Stimulated activated naive B cell treated with anti-CD40 and anti-IgM and Interleukin-4, amounts not matched to agents 10 μg/mL and 1 μg/mL and 100 μg/mL, for 72 hours (primary cell): Measurements from ENCODE around the gene SAMD8.
"Not testable (repeated sequence)": the region's sequence is repeated elsewhere in the genome, so short reads cannot be mapped to it uniquely, and the experiment has no call there.

Source experiments
- ATAC-seq, 2 donors: fragments of 150-1000 bp; cut with Tn5 transposase; replicated peaks; 2 replicates each; pipeline ENCODE4 v1.10.0; 2021; ENCODE audit warnings: moderate library complexity in 1 of 2
- DNase-seq: peaks from one replicate; pipeline ENCODE4 v3.0.0; 2021
- H3K27ac Mint-ChIP-seq: one replicate; pipeline ENCODE4 v1.8.0; 2022; ENCODE audit warnings: mild to moderate bottlenecking, mixed read lengths
- H3K27me3 Mint-ChIP-seq, 2 donors: one replicate each; pipeline ENCODE4 v1.8.0; 2022; ENCODE audit warnings: mixed read lengths in 2 of 2
- H3K36me3 Mint-ChIP-seq, 2 donors: one replicate each; pipeline ENCODE4 v1.8.0; 2022; ENCODE audit warnings: mixed read lengths in 2 of 2, mild to moderate bottlenecking in 1 of 2
- H3K4me1 Mint-ChIP-seq, 2 donors: one replicate each; pipeline ENCODE4 v1.8.0; 2022; ENCODE audit warnings: mixed read lengths in 2 of 2, mild to moderate bottlenecking in 1 of 2
- H3K4me3 Mint-ChIP-seq, 2 donors: one replicate each; pipeline ENCODE4 v1.8.0; 2022; ENCODE audit warnings: mild to moderate bottlenecking in 2 of 2, mixed read lengths in 2 of 2, moderate library complexity in 1 of 2
- H3K9me3 Mint-ChIP-seq, 2 donors: one replicate each; pipeline ENCODE4 v1.8.0; 2022; ENCODE audit warnings: mixed read lengths in 2 of 2, mild to moderate bottlenecking in 1 of 2

SAMD8 gene

GRCh38 chr10:75166623-75166972 is 55.1 kb downstream of the SAMD8 start:
- Mint-ChIP-seq H3K4me1 (peaks cover 11 to 58% of the 10 kb centered on the region in 2 donors), H3K36me3 (peaks cover 18 to 27% of the 10 kb centered on the region in 2 donors), H3K27me3 (no peaks in the 10 kb centered on the region), H3K27ac (peak overlapping the region; percentile 92), H3K4me3 (peak overlapping the region; percentile 45 to 65), H3K9me3 (no peaks in the 10 kb centered on the region)
- no peak for DNase-seq
- ATAC-seq = peak; percentile 20 to 35

GRCh38 chr10:75168275-75168674 is 56.8 kb downstream of the SAMD8 start:
- Mint-ChIP-seq H3K27me3 (no peaks in the 10 kb centered on the region), H3K9me3 (no peaks in the 10 kb centered on the region), H3K4me1 (peaks cover 11 to 50% of the 10 kb centered on the region in 2 donors), H3K4me3 (no peak overlapping the region), H3K27ac (peak overlapping the region; percentile 82), H3K36me3 (peaks cover 18 to 26% of the 10 kb centered on the region in 2 donors)
- DNase-seq (no peak), ATAC-seq (no peak)

- no peaks in the 10 kb centered on the region for H3K27me3 Mint-ChIP-seq
- ATAC-seq (no peak), DNase-seq (no peak)
- H3K4me3 Mint-ChIP-seq = no peak overlapping the region
- H3K27ac Mint-ChIP-seq = no peak overlapping the region
- no peaks in the 10 kb centered on the region for H3K9me3 Mint-ChIP-seq
- H3K36me3 Mint-ChIP-seq = peaks cover 19 to 24% of the 10 kb centered on the region in 2 donors
- peaks cover 10 to 31% of the 10 kb centered on the region in 2 donors for H3K4me1 Mint-ChIP-seq
Measured at GRCh38 chr10:75170215-75170614, 58.8 kb downstream of the SAMD8 start.

- no peak for DNase-seq
- Mint-ChIP-seq H3K36me3 (peaks cover 22 to 29% of the 10 kb centered on the region in 2 donors), H3K9me3 (no peaks in the 10 kb centered on the region), H3K27me3 (no peaks in the 10 kb centered on the region), H3K4me3 (no peak overlapping the region), H3K4me1 (peaks cover 0 to 5% of the 10 kb centered on the region in 2 donors), H3K27ac (no peak overlapping the region)
- no peak for ATAC-seq
Measured at GRCh38 chr10:75175046-75175445, 63.6 kb downstream of the SAMD8 start.

- H3K4me3 Mint-ChIP-seq = no peak overlapping the region
- DNase-seq (no peak), ATAC-seq (no peak)
- H3K27ac Mint-ChIP-seq = no peak overlapping the region
- H3K36me3 Mint-ChIP-seq = peaks cover 22 to 27% of the 10 kb centered on the region in 2 donors
- no peaks in the 10 kb centered on the region for H3K9me3 Mint-ChIP-seq
- peaks cover 0 to 10% of the 10 kb centered on the region in 2 donors for H3K4me1 Mint-ChIP-seq
- no peaks in the 10 kb centered on the region for H3K27me3 Mint-ChIP-seq
Measured at GRCh38 chr10:75176046-75176445, 64.6 kb downstream of the SAMD8 start.

GRCh38 chr10:75176736-75177135 is 65.3 kb downstream of the SAMD8 start:
- peaks cover 0 to 10% of the 10 kb centered on the region in 2 donors for H3K4me1 Mint-ChIP-seq
- DNase-seq = no peak
- ATAC-seq = no peak
- H3K27ac Mint-ChIP-seq = no peak overlapping the region
- H3K27me3 Mint-ChIP-seq = no peaks in the 10 kb centered on the region
- peaks cover 22 to 29% of the 10 kb centered on the region in 2 donors for H3K36me3 Mint-ChIP-seq
- H3K9me3 Mint-ChIP-seq = no peaks in the 10 kb centered on the region
- H3K4me3 Mint-ChIP-seq = no peak overlapping the region

GRCh38 chr10:75179657-75180177 is 68.3 kb downstream of the SAMD8 start:
- Mint-ChIP-seq H3K27ac (no peak overlapping the region), H3K4me1 (peaks cover 0 to 15% of the 10 kb centered on the region in 2 donors), H3K27me3 (no peaks in the 10 kb centered on the region), H3K4me3 (no peak overlapping the region), H3K9me3 (no peaks in the 10 kb centered on the region), H3K36me3 (peaks cover 24 to 35% of the 10 kb centered on the region in 2 donors)
- DNase-seq (no peak), ATAC-seq (no peak)

GRCh38 chr10:75180592-75180991 is 69.1 kb downstream of the SAMD8 start:
- Mint-ChIP-seq H3K27ac (no peak overlapping the region), H3K36me3 (peaks cover 21 to 34% of the 10 kb centered on the region in 2 donors), H3K4me1 (peaks cover 0 to 15% of the 10 kb centered on the region in 2 donors), H3K9me3 (no peaks in the 10 kb centered on the region), H3K4me3 (no peak overlapping the region), H3K27me3 (no peaks in the 10 kb centered on the region)
- no peak for ATAC-seq
- no peak for DNase-seq

- Mint-ChIP-seq H3K4me3 (no peak overlapping the region), H3K4me1 (peaks cover 3 to 19% of the 10 kb centered on the region in 2 donors), H3K9me3 (no peaks in the 10 kb centered on the region), H3K27ac (no peak overlapping the region), H3K27me3 (no peaks in the 10 kb centered on the region), H3K36me3 (peaks cover 19 to 33% of the 10 kb centered on the region in 2 donors)
- DNase-seq (no peak), ATAC-seq (no peak)
Measured at GRCh38 chr10:75181073-75181472, 69.6 kb downstream of the SAMD8 start.

GRCh38 chr10:75186310-75186709 is 74.9 kb downstream of the SAMD8 start:
- H3K36me3 Mint-ChIP-seq = peaks cover 10 to 27% of the 10 kb centered on the region in 2 donors
- DNase-seq (no peak), ATAC-seq (no peak)
- H3K27ac Mint-ChIP-seq = peak overlapping the region; percentile 82
- H3K27me3 Mint-ChIP-seq = no peaks in the 10 kb centered on the region
- H3K4me1 Mint-ChIP-seq = peaks cover 8 to 16% of the 10 kb centered on the region in 2 donors
- H3K9me3 Mint-ChIP-seq = no peaks in the 10 kb centered on the region
- peak overlapping the region in 1 of 2 donors; percentile 7 for H3K4me3 Mint-ChIP-seq

GRCh38 chr10:75187961-75188426 is 76.5 kb downstream of the SAMD8 start:
- ATAC-seq (peak; percentile 76 to 82), DNase-seq (peak; percentile 21)
- no peaks in the 10 kb centered on the region for H3K9me3 Mint-ChIP-seq
- H3K4me1 Mint-ChIP-seq = peaks cover 8 to 16% of the 10 kb centered on the region in 2 donors
- no peaks in the 10 kb centered on the region for H3K27me3 Mint-ChIP-seq
- H3K4me3 Mint-ChIP-seq = no peak overlapping the region
- H3K36me3 Mint-ChIP-seq = peaks cover 16 to 27% of the 10 kb centered on the region in 2 donors
- no peak overlapping the region for H3K27ac Mint-ChIP-seq

GRCh38 chr10:75188522-75188921 is 77.1 kb downstream of the SAMD8 start:
- H3K27me3 Mint-ChIP-seq, H3K27ac Mint-ChIP-seq, ATAC-seq, H3K9me3 Mint-ChIP-seq, H3K4me3 Mint-ChIP-seq, DNase-seq: not testable (repeated sequence)
- Mint-ChIP-seq H3K36me3 (peaks cover 14 to 29% of the 10 kb centered on the region in 2 donors), H3K4me1 (peaks cover 8 to 13% of the 10 kb centered on the region in 2 donors)

- H3K4me1 Mint-ChIP-seq = peaks cover 8 to 11% of the 10 kb centered on the region in 2 donors
- no peak for DNase-seq
- H3K27me3 Mint-ChIP-seq = no peaks in the 10 kb centered on the region
- H3K36me3 Mint-ChIP-seq = peaks cover 14 to 36% of the 10 kb centered on the region in 2 donors
- no peak for ATAC-seq
- peak overlapping the region; percentile 31 for H3K27ac Mint-ChIP-seq
- H3K9me3 Mint-ChIP-seq = no peaks in the 10 kb centered on the region
- no peak overlapping the region for H3K4me3 Mint-ChIP-seq
Measured at GRCh38 chr10:75189266-75190096, 78.0 kb downstream of the SAMD8 start.

- peak overlapping the region; percentile 49 for H3K27ac Mint-ChIP-seq
- H3K36me3 Mint-ChIP-seq = peaks cover 25 to 46% of the 10 kb centered on the region in 2 donors
- ATAC-seq (no peak), DNase-seq (no peak)
- H3K4me1 Mint-ChIP-seq = peaks cover 0 to 1% of the 10 kb centered on the region in 2 donors
- no peaks in the 10 kb centered on the region for H3K9me3 Mint-ChIP-seq
- H3K4me3 Mint-ChIP-seq = no peak overlapping the region
- H3K27me3 Mint-ChIP-seq = no peaks in the 10 kb centered on the region
Measured at GRCh38 chr10:75191821-75192568, 80.5 kb downstream of the SAMD8 start.
